ENCODE data around the gene GLMP. TPM values are rescaled to one million over a fixed set of nuclear protein-coding genes. Genes with fewer than 3 reads are reported as not detected.

GLMP gene
- total RNA-seq, 3 donors from 2014 or later = 33.0 to 50.1 (median 35.3) TPM

DNA sequence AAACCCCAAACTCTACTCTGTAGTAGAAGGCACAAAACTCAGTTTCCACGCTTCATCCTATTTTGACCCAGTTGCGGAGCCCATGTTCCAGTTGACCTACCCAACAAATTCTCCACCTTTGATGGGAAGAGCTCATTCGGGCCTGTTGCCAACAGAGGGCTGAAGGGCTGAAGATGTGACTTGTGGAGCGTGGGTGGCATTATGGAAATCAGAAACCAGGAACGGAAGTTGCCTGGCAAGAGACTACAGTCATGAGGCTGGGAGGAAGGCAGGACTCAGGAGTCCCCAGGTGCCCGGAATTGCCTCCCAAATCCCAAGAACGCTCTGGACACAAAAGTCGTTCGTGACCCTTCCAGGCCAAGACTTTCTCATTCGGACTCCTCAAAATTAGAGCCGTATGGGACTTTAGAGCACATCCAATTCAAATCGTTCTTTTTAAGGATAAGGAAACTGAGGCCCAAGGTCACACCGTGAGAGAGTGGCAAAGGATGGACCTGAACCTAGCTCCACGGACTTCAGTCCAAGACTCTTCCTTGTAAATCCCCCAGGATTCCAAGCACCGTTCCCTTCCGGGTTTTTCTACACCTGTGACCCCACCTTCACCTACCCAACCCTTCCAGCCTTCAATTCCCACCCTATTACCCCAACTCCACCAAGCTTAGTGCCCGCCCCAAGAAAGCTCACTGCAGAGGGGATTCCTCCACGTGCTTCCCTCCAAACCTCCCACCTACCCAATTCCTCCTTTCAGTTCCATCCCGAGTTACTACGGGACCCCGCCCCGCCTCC is 13.6 kb downstream of the GLMP start:
- H3K36me3 ChIP-seq (ENCODE audit: low read depth) = no peaks in the 10 kb centered on the region
- H3K4me3 ChIP-seq = peak overlapping the region; percentile 77
- H3K4me1 ChIP-seq (ENCODE audit: low read depth) = peaks cover 21% of the 10 kb centered on the region
- H3K9me3 ChIP-seq = no peaks in the 10 kb centered on the region
- intact Hi-C loops (cut with DNase I, micrococcal nuclease) = no loop called here
- TF ChIP-seq, protein P1, sequence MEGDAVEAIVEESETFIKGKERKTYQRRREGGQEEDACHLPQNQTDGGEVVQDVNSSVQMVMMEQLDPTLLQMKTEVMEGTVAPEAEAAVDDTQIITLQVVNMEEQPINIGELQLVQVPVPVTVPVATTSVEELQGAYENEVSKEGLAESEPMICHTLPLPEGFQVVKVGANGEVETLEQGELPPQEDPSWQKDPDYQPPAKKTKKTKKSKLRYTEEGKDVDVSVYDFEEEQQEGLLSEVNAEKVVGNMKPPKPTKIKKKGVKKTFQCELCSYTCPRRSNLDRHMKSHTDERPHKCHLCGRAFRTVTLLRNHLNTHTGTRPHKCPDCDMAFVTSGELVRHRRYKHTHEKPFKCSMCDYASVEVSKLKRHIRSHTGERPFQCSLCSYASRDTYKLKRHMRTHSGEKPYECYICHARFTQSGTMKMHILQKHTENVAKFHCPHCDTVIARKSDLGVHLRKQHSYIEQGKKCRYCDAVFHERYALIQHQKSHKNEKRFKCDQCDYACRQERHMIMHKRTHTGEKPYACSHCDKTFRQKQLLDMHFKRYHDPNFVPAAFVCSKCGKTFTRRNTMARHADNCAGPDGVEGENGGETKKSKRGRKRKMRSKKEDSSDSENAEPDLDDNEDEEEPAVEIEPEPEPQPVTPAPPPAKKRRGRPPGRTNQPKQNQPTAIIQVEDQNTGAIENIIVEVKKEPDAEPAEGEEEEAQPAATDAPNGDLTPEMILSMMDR (IDR thresholded peaks at IDR 0.05) = no peak
- peak in 2 of 3 donors; percentile 40 to 73 for DNase-seq
- ATAC-seq = peak; percentile 71

DNA sequence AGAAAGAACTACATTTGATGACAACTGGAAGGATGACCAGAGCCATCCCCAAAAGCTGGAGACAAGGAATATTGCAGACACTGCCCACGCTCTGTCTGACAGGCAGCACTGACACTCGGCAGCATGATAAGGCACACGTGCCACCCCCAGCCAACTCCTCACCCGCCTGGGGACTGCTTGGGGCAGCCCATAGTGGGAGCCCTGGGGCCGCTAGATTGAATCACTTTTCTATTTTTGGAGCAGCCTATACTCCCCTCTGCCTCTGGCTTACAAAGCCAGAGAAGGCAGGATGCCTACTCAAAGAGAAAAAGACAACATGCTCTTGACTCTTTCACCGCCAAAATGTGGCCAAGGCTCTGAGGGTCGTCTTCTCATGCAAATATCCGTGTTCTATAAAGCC is 14.2 kb downstream of the GLMP start:
- TF ChIP-seq, protein P1 (IDR thresholded peaks at IDR 0.05) = no peak
- Histone ChIP-seq H3K9me3 (no peaks in the 10 kb centered on the region), H3K4me3 (no peak overlapping the region), H3K4me1 (ENCODE audit: low read depth) (peaks cover 21% of the 10 kb centered on the region), H3K36me3 (ENCODE audit: low read depth) (no peaks in the 10 kb centered on the region)
- DNase-seq (peak in 1 of 3 donors; percentile 12), ATAC-seq (no peak)
- intact Hi-C loops (cut with DNase I, micrococcal nuclease) = no loop called here

DNA sequence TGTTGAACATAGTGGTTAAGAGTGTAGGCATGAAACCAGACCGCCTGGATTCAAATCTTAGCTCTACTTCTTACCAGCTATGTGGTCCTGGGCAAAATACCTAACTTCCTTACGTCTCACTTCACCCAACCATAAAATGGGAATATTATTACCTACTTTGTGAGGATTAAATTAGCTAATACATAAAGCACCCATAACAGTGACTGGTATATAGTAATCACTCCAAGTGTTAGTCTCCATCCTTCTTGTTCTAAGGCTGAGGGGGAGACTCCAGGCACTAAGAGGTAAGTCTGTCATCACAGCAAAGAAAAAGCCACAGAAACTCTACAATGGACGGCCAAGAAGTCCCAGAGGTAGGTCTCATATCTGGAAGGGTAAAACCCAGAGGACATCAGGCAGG is 15.6 kb downstream of the GLMP start:
- peaks cover 7% of the 10 kb centered on the region for H3K36me3 ChIP-seq (ENCODE audit: low read depth)
- no peak overlapping the region for H3K4me3 ChIP-seq
- peaks cover 21% of the 10 kb centered on the region for H3K4me1 ChIP-seq (ENCODE audit: low read depth)
- intact Hi-C loops (cut with DNase I, micrococcal nuclease) = no loop called here
- TF ChIP-seq, protein P1 (IDR thresholded peaks at IDR 0.05) = no peak
- no peak for ATAC-seq
- H3K9me3 ChIP-seq = no peaks in the 10 kb centered on the region
- no peak for DNase-seq

DNA sequence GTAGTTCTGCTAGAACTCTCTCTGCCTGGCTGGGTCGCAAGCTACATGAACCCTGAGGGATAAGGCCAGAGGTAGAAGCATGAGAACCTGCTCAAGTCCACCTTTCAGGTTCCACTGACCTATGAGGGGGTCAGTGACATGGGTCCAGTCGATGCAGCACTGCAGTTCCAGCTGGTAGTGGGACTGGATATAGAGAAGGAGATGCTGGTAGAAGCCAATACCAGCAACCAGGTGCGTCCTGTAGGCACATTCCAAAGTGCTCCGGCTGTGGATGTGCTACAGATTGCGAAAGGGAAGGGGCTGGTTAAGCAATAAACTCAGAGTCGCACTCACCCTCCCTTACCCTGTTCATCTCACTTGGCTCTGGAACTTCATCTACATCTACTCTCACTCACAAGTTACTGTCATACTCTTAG is 18.5 kb downstream of the GLMP start:
- Histone ChIP-seq H3K4me1 (ENCODE audit: low read depth) (peaks cover 12% of the 10 kb centered on the region), H3K9me3 (no peaks in the 10 kb centered on the region), H3K36me3 (ENCODE audit: low read depth) (peaks cover 26% of the 10 kb centered on the region), H3K4me3 (no peak overlapping the region)
- ATAC-seq (no peak), DNase-seq (no peak)
- intact Hi-C loops (cut with DNase I, micrococcal nuclease) = no loop called here
- TF ChIP-seq, protein P1 (IDR thresholded peaks at IDR 0.05) = no peak

DNA sequence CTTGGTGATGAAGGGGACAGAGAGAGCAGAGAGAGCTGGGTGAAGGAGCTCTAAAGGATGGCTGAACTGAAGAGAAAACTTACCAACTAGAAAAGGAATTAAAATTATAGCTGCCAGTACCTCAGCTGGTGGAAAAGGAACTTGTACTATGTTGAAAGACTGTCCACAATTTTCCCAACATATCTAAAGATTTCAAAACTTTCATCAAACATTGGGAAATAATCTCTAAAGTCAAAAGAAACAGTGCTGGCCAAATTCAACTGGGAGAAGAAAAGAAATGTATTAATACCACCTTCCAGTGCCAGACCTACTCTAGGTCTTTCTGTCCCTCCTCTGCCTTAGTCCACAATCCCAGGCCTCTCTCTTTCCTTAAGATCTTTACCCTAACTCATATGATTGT is 18.9 kb downstream of the GLMP start:
- H3K4me3 ChIP-seq = no peak overlapping the region
- peaks cover 26% of the 10 kb centered on the region for H3K36me3 ChIP-seq (ENCODE audit: low read depth)
- ATAC-seq (no peak), DNase-seq (no peak)
- peaks cover 8% of the 10 kb centered on the region for H3K4me1 ChIP-seq (ENCODE audit: low read depth)
- H3K9me3 ChIP-seq = no peaks in the 10 kb centered on the region
- intact Hi-C loops (cut with DNase I, micrococcal nuclease) = no loop called here
- TF ChIP-seq, protein P1 (IDR thresholded peaks at IDR 0.05) = no peak

Measured in mucosa of descending colon (tissue), 3 donors.